Dermis blood vessel endothelial cell (primary cell): ENCODE results near the gene UNC45B. TPM values are rescaled to one million over a fixed set of nuclear protein-coding genes. Genes with fewer than 3 reads are reported as not detected.
"Not testable (repeated sequence)": the region's sequence is repeated elsewhere in the genome, so short reads cannot be mapped to it uniquely, and the experiment has no call there.

ENCODE experiments used
- DNase-seq: peaks from one replicate; pipeline ENCODE4 v3.0.0; 2010
- total RNA-seq: library from RNA; depleted of rRNA; stranded (reverse); fragments of >200 nt; gene quantifications from 2 replicates; pipeline ENCODE4 v1.2.3, GENCODE V29; 2014

Gene UNC45B, protein sequence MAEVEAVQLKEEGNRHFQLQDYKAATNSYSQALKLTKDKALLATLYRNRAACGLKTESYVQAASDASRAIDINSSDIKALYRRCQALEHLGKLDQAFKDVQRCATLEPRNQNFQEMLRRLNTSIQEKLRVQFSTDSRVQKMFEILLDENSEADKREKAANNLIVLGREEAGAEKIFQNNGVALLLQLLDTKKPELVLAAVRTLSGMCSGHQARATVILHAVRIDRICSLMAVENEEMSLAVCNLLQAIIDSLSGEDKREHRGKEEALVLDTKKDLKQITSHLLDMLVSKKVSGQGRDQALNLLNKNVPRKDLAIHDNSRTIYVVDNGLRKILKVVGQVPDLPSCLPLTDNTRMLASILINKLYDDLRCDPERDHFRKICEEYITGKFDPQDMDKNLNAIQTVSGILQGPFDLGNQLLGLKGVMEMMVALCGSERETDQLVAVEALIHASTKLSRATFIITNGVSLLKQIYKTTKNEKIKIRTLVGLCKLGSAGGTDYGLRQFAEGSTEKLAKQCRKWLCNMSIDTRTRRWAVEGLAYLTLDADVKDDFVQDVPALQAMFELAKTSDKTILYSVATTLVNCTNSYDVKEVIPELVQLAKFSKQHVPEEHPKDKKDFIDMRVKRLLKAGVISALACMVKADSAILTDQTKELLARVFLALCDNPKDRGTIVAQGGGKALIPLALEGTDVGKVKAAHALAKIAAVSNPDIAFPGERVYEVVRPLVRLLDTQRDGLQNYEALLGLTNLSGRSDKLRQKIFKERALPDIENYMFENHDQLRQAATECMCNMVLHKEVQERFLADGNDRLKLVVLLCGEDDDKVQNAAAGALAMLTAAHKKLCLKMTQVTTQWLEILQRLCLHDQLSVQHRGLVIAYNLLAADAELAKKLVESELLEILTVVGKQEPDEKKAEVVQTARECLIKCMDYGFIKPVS
- total RNA-seq = not detected in 2 replicates

- DNase-seq = no peak
These were observed at the start of gene UNC45B for GRCh38 chr17:35147375-35147905. Gene UNC45B (plus strand): TSS chr17:35147817. CDS start chr17:35148264, 447 bp downstream.

DNA sequence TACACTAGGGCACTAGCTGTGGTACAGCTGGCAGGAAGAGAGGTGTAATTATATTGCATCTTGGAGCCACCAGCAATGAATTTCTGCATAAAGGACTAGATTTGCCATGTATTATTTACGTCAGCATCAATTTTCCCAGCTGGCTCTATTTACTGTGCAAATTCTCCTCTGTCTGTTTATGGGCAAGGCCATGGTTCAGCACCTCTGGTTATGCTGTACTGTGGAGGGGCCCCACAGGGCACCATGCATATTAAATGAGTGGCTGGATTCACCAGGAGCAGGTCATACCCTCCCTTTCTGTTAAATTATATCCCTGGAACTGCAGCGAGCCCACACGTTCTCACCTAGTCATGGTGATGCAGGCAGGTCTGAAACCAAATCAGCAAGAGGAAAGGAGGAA, 47.7 kb upstream of the UNC45B start:
- no peak for DNase-seq

DNA sequence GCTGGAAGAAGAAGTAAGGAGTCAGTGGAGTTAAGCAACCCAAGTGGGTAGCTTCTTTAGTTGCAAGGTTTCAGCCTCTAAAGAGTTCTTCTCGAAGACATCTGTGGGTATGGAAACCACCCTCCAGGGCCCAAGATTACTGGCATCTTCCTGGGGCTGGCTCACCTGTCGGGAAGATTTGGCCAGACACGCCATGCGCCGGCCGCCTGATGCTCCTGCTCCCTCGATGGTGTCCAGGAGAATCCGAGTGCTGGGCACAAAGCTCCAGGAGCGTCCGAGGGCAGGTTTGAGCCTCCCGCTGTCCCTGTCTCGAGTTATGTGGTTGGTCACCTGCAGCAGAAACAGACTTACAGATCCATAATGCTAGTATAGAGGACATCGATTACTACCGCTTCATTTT, 46.6 kb upstream of the UNC45B start:
- no peak for DNase-seq

GRCh38 chr17:35101725-35102124, 45.9 kb upstream of the UNC45B start:
- DNase-seq = no peak

DNA sequence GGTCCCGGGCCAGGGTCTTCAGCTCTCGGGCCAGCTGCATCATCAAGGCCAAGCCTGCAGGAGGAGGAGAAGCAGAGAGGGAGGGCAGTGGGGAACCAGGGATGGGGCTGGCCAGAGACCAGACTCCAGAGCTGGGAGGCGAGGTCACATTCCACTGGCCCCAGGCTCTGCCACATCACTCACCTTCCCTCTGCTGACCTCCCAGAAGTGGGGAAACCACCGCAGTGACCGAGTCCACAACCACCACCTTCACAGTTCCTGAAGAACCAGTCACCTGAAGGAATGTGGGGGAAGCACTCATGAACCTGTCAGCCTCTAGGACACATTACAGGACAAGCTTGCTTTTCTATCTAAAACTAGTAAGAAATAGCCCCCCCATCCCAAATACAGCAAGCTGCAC, 44.3 kb upstream of the UNC45B start:
- DNase-seq = no peak

- DNase-seq = no peak
These were observed 42.7 kb upstream of the UNC45B start for GRCh38 chr17:35104844-35105450.

DNA sequence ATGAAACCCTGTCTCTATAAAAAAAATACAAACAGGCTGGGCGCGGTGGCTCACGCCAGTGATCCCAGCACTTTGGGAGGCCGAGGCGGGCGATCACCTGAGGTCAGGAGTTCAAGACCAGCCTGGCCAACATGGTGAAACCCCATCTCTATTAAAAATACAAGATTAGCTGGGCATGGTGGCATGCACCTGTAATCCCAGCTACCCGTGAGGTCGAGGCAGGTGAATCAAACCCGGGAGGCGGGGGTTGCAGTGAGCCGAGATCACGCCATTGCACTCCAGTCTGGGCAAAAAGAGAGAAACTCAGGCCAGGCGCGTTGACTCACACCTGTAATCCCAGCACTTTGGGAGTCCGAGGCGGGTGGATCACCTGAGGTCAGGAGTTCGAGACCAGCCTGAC, 36.8 kb upstream of the UNC45B start:
- not testable (repeated sequence) for DNase-seq

GRCh38 chr17:35116845-35117244, 30.8 kb upstream of the UNC45B start:
- no peak for DNase-seq

DNA sequence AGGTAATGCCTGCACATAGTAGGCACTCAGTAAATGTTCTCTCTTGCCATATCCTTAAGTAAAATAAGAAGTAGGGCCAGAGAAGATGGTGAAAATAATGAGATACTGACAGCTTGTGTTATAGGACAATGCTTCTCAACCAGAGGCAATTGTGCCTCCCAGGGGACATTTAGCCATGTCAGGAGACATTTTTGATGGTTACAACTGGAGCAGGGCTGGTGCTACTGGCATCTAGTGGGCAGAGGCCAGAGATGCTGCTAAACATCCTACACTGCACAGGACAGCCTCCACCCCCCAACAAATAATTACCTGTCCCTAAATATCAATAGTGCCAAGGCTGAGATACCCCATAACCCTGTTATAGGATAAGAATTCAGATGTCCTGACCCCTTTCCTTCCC, 29.6 kb upstream of the UNC45B start:
- DNase-seq = peak; percentile 52

DNA sequence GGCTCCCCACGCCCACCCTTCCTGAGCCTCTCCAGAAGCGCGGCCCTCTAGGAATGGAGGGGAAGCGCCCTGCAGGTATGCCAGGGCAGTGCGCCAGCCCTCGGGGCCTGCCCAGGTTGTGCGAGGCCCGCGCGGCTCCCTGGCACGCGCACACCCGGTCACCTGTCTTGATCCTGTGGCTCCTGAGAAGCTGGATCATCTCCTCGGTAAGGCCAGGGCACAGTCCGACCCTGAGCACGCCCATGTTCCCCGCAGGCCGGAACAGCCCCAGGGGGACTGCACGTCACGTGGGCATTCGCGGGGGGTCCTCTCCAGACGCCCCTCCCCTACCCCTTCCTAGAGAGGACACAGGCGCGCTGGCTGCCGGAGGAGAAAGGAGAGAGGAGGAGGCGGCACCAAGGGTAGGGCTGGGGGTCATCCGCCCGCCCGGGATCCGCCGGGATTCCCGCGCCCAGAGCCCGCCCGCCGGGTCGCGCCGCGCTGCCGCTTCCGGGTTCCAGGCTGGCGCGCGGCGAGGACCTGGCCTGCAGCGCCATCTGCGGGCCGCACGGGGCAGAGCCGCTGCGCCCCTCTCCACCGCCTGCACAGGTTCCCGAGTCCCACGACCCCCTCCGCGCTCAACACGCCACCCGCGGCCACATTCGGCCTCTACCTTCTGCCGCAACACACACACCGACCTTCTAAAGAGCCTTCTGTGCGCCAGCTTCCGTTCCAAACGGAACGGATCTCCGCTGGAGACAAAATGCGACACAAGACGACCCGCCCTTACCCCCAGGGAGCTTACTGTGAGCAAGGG, 28.0 kb upstream of the UNC45B start, which contains the start of gene RAD51D:
RAD51D (minus strand) TSS at position 491 of the 796 bp plus-strand sequence; CDS start at position 244, 247 bp downstream.
- peak; percentile 85 for DNase-seq

- no peak for DNase-seq
These were observed 26.3 kb upstream of the UNC45B start, which contains the start of gene FNDC8 for GRCh38 chr17:35121315-35121714. Gene FNDC8 (plus strand): TSS chr17:35121615. CDS start chr17:35121694, 79 bp downstream.

DNA sequence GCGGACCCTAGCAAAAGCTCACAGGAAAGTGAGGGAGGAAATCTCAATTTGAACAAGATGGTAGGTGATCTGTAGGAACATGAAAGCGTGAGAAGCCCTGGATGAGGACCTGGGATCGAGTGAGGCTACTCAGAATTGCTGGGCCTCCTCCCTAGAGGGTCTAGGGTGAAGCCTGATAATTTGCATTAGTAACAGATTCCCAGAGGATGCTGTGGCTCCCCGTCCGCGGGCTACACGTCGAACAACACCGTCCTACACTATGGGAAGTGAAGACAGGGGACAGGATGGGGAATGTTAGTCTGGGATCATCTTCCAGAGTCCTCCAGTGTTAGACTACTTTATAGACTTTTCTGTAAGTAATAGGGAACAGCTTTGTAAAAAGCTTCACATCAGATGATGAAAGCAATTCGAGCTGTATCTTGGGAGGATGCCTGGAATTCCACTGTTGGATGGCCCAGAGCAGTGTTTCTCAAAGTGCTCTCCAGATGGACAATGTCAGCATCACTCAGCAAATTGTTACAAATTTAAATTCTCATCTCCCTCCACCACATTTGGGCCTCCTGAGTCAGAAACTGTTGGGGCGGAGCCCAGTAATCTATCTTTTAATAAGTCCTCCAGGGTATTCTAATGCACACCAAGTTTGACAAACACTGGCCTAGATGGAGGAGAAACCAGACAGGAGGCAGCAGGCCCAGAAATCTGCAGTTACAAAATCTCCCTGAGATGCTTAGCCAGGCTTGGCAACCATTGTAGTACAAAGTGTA, 19.7 kb upstream of the UNC45B start:
- no peak for DNase-seq

- no peak for DNase-seq
These were observed 18.3 kb upstream of the UNC45B start for GRCh38 chr17:35129154-35129972.

GRCh38 chr17:35129973-35130351, 17.7 kb upstream of the UNC45B start:
- DNase-seq = peak; percentile 66

DNA sequence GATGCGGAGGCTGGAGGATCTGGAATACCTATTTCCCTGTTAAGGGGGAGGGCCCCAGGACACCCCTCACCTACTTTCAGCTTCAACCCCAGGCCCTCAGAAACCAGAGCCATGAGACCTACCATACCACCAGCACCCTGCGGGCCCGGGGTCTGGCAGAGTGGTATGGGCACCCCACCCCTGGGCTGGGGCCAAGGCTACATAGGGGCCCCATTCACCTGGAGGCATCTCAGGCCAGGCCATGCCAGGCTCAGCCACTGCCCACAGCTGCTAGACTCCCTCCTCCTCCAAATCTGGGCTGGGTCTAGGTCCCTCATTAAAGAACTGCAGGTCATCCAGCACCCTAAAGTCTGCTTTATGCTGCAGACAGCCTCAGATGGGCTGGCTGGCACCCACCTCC, 17.2 kb upstream of the UNC45B start:
- no peak for DNase-seq

DNA sequence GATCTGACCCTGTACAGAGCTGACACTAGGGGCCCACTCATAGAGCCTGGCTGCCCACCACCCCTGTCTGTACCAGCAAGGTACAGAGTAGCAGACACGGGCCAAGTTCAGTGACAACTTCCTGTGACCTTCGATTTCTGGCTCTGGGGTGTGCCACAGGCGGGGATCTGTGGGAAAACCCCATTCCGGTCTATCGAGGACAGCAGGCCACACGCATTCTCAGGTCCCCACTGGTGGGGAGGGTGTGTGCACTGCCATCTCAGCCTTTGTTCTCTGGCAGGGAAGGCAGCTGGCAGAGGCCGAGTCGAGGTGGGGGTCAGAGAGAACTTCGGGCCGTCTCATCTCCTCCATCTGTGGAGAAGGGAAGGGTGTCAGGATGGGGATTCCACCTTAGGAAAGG, 15.5 kb upstream of the UNC45B start:
- DNase-seq = no peak

DNA sequence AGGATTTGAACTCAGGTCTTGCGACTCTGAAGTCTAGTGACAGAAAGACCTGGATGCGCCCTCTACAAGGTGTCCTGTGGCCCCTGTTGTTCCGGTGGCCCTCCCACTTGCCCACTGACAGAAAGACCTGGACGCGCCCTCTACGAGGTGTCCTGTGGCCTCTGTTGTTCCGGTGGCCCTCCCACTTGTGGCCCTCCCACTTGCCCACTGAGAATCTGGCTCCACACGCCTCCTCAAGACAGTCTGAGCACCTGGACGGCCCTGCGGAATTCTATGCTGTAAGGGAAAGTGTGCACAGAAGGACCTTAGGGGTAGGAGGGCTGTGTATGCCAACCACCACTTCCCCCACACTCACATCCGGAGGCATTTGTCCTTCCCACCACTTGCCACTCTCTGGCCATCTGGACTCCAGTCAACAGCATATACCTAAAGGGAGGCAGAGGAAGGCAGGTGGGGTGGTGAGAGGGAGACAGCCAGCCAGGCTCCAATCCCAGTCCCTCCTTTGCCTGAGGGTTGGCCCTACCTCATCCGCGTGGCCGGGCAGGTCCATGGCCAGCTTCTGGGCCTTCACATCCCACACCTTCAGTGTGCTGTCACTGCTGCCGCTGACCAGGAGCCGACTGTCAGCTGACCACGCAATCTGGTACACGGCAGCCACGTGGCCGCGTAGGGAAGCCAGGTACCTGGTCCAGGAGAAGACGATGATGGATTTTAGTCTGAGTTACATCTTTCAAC, 14.6 kb upstream of the UNC45B start:
- no peak for DNase-seq

DNA sequence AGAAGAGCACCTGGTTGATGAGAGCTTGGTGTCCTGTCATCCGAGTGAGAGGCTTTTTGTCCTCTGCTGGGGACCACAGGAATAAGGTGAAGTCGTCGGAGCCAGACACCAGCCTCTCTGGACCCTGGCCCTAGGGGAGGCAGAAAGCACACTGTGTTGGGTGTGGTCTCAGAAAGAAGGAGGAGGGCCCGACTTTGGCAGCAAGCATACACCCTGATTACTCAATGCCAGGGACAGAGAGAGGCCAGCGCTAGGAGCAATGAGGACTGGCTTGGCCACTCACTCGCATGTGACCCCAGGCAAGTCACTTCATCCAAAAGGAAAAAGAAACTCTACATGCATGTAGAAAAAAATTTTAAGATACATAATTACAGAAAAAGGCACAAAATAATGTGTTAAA, 12.3 kb upstream of the UNC45B start:
- no peak for DNase-seq

GRCh38 chr17:35138218-35138617, 9.4 kb upstream of the UNC45B start:
- DNase-seq = no peak
